Uterus (tissue), 2 donors: ENCODE data around the gene ELOVL7.

Source experiments
- CTCF ChIP-seq, 4 experiments: fragments of 200-600 bp in 2 of 4; fragments of 450-650 bp in 2 of 4; sonication (generic) in 2 of 4; IDR thresholded peaks; one replicate each; pipeline ENCODE4 v1.5.1; 2016 to 2019; ENCODE audit warnings: antibody characterized with exemption in 4 of 4, mild to moderate bottlenecking in 2 of 4, moderate library complexity in 1 of 4
- POLR2A ChIP-seq, 2 donors: fragments of 450-650 bp; IDR thresholded peaks; one replicate each; pipeline ENCODE4 v1.6.1; 2016; ENCODE audit warnings: antibody characterized with exemption in 2 of 2, mild to moderate bottlenecking in 1 of 2, moderate library complexity in 1 of 2

GRCh38 chr5:60842871-60843385, 1.1 kb downstream of the ELOVL7 start:
- TF ChIP-seq CTCF (IDR thresholded peaks at IDR 0.05) = no peak
- no peak for TF ChIP-seq POLR2A (IDR thresholded peaks at IDR 0.05)
